IMR-90 (cell line): ENCODE data around the gene ARHGEF17. TPM values are rescaled to one million over a fixed set of nuclear protein-coding genes. Genes with fewer than 3 reads are reported as not detected.
A peak's percentile ranks its signal among the peaks of the same experiment; 100 is the strongest.

Source experiments
- ATAC-seq: fragments of 200-7000 bp; cut with Tn5 transposase; 2 replicates; pipeline ENCODE4 v1.9.1; 2020; ENCODE audit warnings: low read depth, mild to moderate bottlenecking, moderate library complexity
- BruUV-seq: library from RNA; stranded (reverse); fragments of 400-500 nt; replicated peaks from 2 replicates; lab custom pipeline; 2021; lab: Mats Ljungman, UMichigan
- CTCF ChIA-PET: fragments of 300-600 bp; formaldehyde crosslinking; extraction: SDS; loops from one replicate; lab custom pipeline; 2021; ENCODE audit warnings: antibody characterized with exemption; lab: Yijun Ruan, JAX
- POLR2A ChIA-PET: fragments of 300-600 bp; sonication (Branson Sonifier 250); formaldehyde crosslinking; loops from one replicate; lab custom pipeline; 2022; ENCODE audit warnings: antibody characterized with exemption; ENCODE audit not compliant: unreplicated experiment; lab: Charles Lee
- DNase-seq: peaks from one replicate; pipeline ENCODE4 v3.0.0; 2013
- H2AFZ ChIP-seq: replicated peaks from 2 replicates; pipeline ENCODE3; 2013; ENCODE audit warnings: low read length, mild to moderate bottlenecking; ENCODE audit not compliant: poor library complexity
- H2AK5ac ChIP-seq: 2 replicates; pipeline ENCODE4 v1.6.1; 2013; ENCODE audit warnings: low read depth, low read length, inconsistent platforms
- H2AK9ac ChIP-seq: replicated peaks from 2 replicates; pipeline ENCODE3; 2013; ENCODE audit warnings: mild to moderate bottlenecking, low read depth, low read length, moderate library complexity; ENCODE audit not compliant: poor library complexity
- H2BK120ac ChIP-seq: 2 replicates; pipeline ENCODE4 v1.6.1; 2013; ENCODE audit warnings: low read depth, low read length, inconsistent platforms
- H2BK15ac ChIP-seq: 3 replicates; pipeline ENCODE4 v1.6.1; 2013; ENCODE audit warnings: low read depth, low read length, inconsistent platforms
- H2BK20ac ChIP-seq: 2 replicates; pipeline ENCODE4 v1.6.1; 2013; ENCODE audit warnings: low read depth, mild to moderate bottlenecking, inconsistent platforms, low read length, moderate library complexity
- H2BK5ac ChIP-seq: 2 replicates; pipeline ENCODE4 v1.6.1; 2013; ENCODE audit warnings: mild to moderate bottlenecking, low read depth, low read length, inconsistent platforms; ENCODE audit not compliant: poor library complexity, severe bottlenecking
- H3K14ac ChIP-seq: replicated peaks from 2 replicates; pipeline ENCODE4 v1.6.1; 2013; ENCODE audit warnings: low read depth, low read length, inconsistent platforms
- H3K18ac ChIP-seq: 2 replicates; pipeline ENCODE4 v1.6.1; 2013; ENCODE audit warnings: low read depth, low read length, control low read depth
- H3K23ac ChIP-seq: 2 replicates; pipeline ENCODE4 v1.6.1; 2013; ENCODE audit warnings: low read depth, low read length, inconsistent platforms
- H3K27ac ChIP-seq: 2 replicates; pipeline ENCODE4 v1.5.1; 2013; ENCODE audit warnings: mild to moderate bottlenecking, control low read depth, low read length; ENCODE audit not compliant: insufficient read depth
- H3K27me3 ChIP-seq: 2 replicates; pipeline ENCODE4 v1.6.1; 2013; ENCODE audit warnings: low read length; ENCODE audit not compliant: control insufficient read depth, insufficient read depth
- H3K36me3 ChIP-seq: 2 replicates; pipeline ENCODE4 v1.6.1; 2013; ENCODE audit warnings: low read length, mixed read lengths; ENCODE audit not compliant: control insufficient read depth, insufficient read depth
- H3K4ac ChIP-seq: 2 replicates; pipeline ENCODE4 v1.6.1; 2013; ENCODE audit warnings: low read depth, low read length, inconsistent platforms
- H3K4me1 ChIP-seq: 2 replicates; pipeline ENCODE4 v1.6.1; 2013; ENCODE audit warnings: low read length, mixed read lengths; ENCODE audit not compliant: control insufficient read depth, insufficient read depth
- H3K4me2 ChIP-seq: 2 replicates; pipeline ENCODE4 v1.6.1; 2013; ENCODE audit warnings: low read depth, mild to moderate bottlenecking, control low read depth, low read length, moderate library complexity
- H3K4me3 ChIP-seq: 2 replicates; pipeline ENCODE4 v1.5.1; 2013; ENCODE audit warnings: low read depth, mild to moderate bottlenecking, control low read depth, low read length, moderate library complexity; ENCODE audit not compliant: insufficient read depth
- H3K56ac ChIP-seq: 2 replicates; pipeline ENCODE4 v1.6.1; 2013; ENCODE audit warnings: low read length, inconsistent platforms; ENCODE audit not compliant: insufficient read depth; ENCODE audit errors: extremely low read depth
- H3K79me1 ChIP-seq, 2 experiments: 2 replicates each; pipeline ENCODE4 v1.6.1; 2013; ENCODE audit warnings: low read length in 2 of 2, inconsistent platforms in 1 of 2, low read depth in 1 of 2
- H3K9ac ChIP-seq: 2 replicates; pipeline ENCODE4 v1.6.1; 2013; ENCODE audit warnings: low read depth, low read length, control low read depth
- H3K9me1 ChIP-seq: 2 replicates; pipeline ENCODE4 v1.6.1; 2013; ENCODE audit warnings: low read length, inconsistent platforms; ENCODE audit not compliant: insufficient read depth
- H3K9me3 ChIP-seq: 2 replicates; pipeline ENCODE4 v1.6.1; 2013; ENCODE audit warnings: low read length; ENCODE audit not compliant: control insufficient read depth, insufficient read depth
- H4K20me1 ChIP-seq: 2 replicates; pipeline ENCODE4 v1.6.1; 2013; ENCODE audit warnings: low read length, inconsistent platforms; ENCODE audit not compliant: insufficient read depth
- H4K5ac ChIP-seq: 2 replicates; pipeline ENCODE4 v1.6.1; 2013; ENCODE audit warnings: mild to moderate bottlenecking, low read depth, low read length, control low read depth
- H4K8ac ChIP-seq, 2 experiments: 2 replicates each; pipeline ENCODE4 v1.6.1; 2013; ENCODE audit warnings: low read depth in 2 of 2, low read length in 2 of 2, control low read depth in 1 of 2, inconsistent platforms in 1 of 2
- H4K91ac ChIP-seq: 2 replicates; pipeline ENCODE4 v1.6.1; 2013; ENCODE audit warnings: low read depth, low read length, inconsistent platforms; ENCODE audit not compliant: insufficient read depth
- BHLHE40 ChIP-seq: fragments of 150-350 bp; IDR thresholded peaks from 2 replicates; pipeline ENCODE4 v1.6.1; 2016; ENCODE audit warnings: mild to moderate bottlenecking, low read depth, low read length
- CEBPB ChIP-seq: IDR thresholded peaks from 2 replicates; pipeline ENCODE4 v1.6.1; 2012; ENCODE audit warnings: low read depth, low read length, improper control_type of control experiment
- CHD1 ChIP-seq: IDR thresholded peaks from 2 replicates; pipeline ENCODE4 v1.6.1; 2012; ENCODE audit warnings: low read depth, low read length, improper control_type of control experiment
- CTCF ChIP-seq: conservative IDR thresholded peaks from 2 replicates; pipeline ENCODE4 v1.5.1; 2012; ENCODE audit warnings: mild to moderate bottlenecking, low read depth, low read length, improper control_type of control experiment
- ELK1 ChIP-seq: fragments of 150-350 bp; IDR thresholded peaks from 2 replicates; pipeline ENCODE4 v1.6.1; 2016; ENCODE audit warnings: low read depth, mild to moderate bottlenecking, low read length, moderate library complexity, borderline replicate concordance
- FOS ChIP-seq: fragments of 150-350 bp; IDR thresholded peaks from 2 replicates; pipeline ENCODE4 v1.6.1; 2016; ENCODE audit warnings: low read depth, low read length
- MAFK ChIP-seq: IDR thresholded peaks from 2 replicates; pipeline ENCODE4 v1.6.1; 2012; ENCODE audit warnings: low read depth, low read length, improper control_type of control experiment
- MAZ ChIP-seq: IDR thresholded peaks from 2 replicates; pipeline ENCODE4 v1.6.1; 2012; ENCODE audit warnings: low read depth, mild to moderate bottlenecking, low read length, improper control_type of control experiment, moderate library complexity, borderline replicate concordance
- MXI1 ChIP-seq: IDR thresholded peaks from 2 replicates; pipeline ENCODE4 v1.6.1; 2012; ENCODE audit warnings: low read depth, mild to moderate bottlenecking, low read length, moderate library complexity, borderline replicate concordance
- NFE2L2 ChIP-seq: fragments of 150-350 bp; IDR thresholded peaks from 2 replicates; pipeline ENCODE4 v1.6.1; 2016; ENCODE audit warnings: low read depth, mild to moderate bottlenecking, low read length
- POLR2A ChIP-seq: IDR thresholded peaks from 2 replicates; pipeline ENCODE4 v1.6.1; 2012; ENCODE audit warnings: mild to moderate bottlenecking, low read depth, low read length
- RAD21 ChIP-seq: IDR thresholded peaks from 2 replicates; pipeline ENCODE4 v1.6.1; 2012; ENCODE audit warnings: low read length, improper control_type of control experiment
- RCOR1 ChIP-seq: IDR thresholded peaks from 2 replicates; pipeline ENCODE4 v1.6.1; 2012; ENCODE audit warnings: mild to moderate bottlenecking, low read length, improper control_type of control experiment; ENCODE audit not compliant: insufficient replicate concordance
- RFX5 ChIP-seq: IDR thresholded peaks from 2 replicates; pipeline ENCODE4 v1.8.0; 2012; ENCODE audit warnings: low read depth, mild to moderate bottlenecking, low read length, moderate library complexity
- SMC3 ChIP-seq: fragments of 150-350 bp; IDR thresholded peaks from 2 replicates; pipeline ENCODE4 v1.6.1; 2016; ENCODE audit warnings: low read depth, mild to moderate bottlenecking, antibody characterized with exemption, low read length, moderate library complexity
- WGBS, 2 experiments: methylation state at CpG; one replicate each; pipeline versions ENCODE4 v1.1.5 to v1.1.7; 2013; ENCODE audit warnings: missing lambda C conversion rate in 2 of 2; ENCODE audit not compliant: insufficient read length in 1 of 2; ENCODE audit errors: extremely low coverage in 2 of 2; 5-methylcytosine and 5-hydroxymethylcytosine counted together
- dilution Hi-C: fragments of 300-500 bp; cut with HindIII; formaldehyde crosslinking; loops from one replicate; pipeline ENCODE4 v1.14.3; 2018; ENCODE audit warnings: low sequenced_read_pairs; ENCODE audit not compliant: unreplicated experiment
- in situ Hi-C: fragments of 300-500 bp; cut with MboI; formaldehyde crosslinking; loops from 3 replicates; pipeline ENCODE4 v1.14.3; 2019; ENCODE audit warnings: low sequenced_read_pairs, inconsistent platforms, mixed read lengths
- intact Hi-C: fragments of 100-400 bp; cut with micrococcal nuclease; formaldehyde crosslinking; loops from 2 replicates; pipeline ENCODE4 v1.10.0; 2022
- polyA plus RNA-seq, 3 experiments: library from polyadenylated mRNA; depleted of rRNA; stranded (reverse); fragments of >200 nt; gene quantifications; 2 replicates each; pipeline ENCODE4 v1.2.3, GENCODE V29; 2012; ENCODE audit warnings: low replicate concordance in 1 of 3
- total RNA-seq: library from RNA; depleted of rRNA; stranded (reverse); fragments of >200 nt; gene quantifications from 2 replicates; pipeline ENCODE4 v1.2.3, GENCODE V29; 2012
- TF ChIP-seq, protein P1 (sequence below): fragments of 150-350 bp; IDR thresholded peaks from 2 replicates; pipeline ENCODE4 v1.6.1; 2017; ENCODE audit warnings: mild to moderate bottlenecking, antibody characterized with exemption, low read length, low read depth

Gene ARHGEF17
- total and polyA plus RNA-seq, 2 of the 4 experiments (the other 2 are of a cell fraction), result 21.7 to 97.7 TPM

GRCh38 chr11:73293356-73293936, 14.6 kb upstream of the ARHGEF17 start:
- peak overlapping the region; percentile 16; the same call in 1 of the 2 replicates for H3K4ac ChIP-seq
- in situ Hi-C loops (no loop called here), intact Hi-C loops (no loop called here), dilution Hi-C loops (no loop called here)
- H3K9me1 ChIP-seq, result peaks cover 18% of the 10 kb centered on the region
- no peak overlapping the region for H3K18ac ChIP-seq
- no peaks in the 10 kb centered on the region for H3K36me3 ChIP-seq
- peak overlapping the region; percentile 12; the same call in 1 of the 2 replicates for H4K91ac ChIP-seq
- no peaks in the 10 kb centered on the region for H3K27me3 ChIP-seq
- H2AK9ac ChIP-seq, result peak overlapping the region; percentile 21
- H4K20me1 ChIP-seq, result no peaks in the 10 kb centered on the region
- no peak overlapping the region for H2BK5ac ChIP-seq
- ChIA-PET CTCF (interaction anchor here (1.3 kb wide), 1 partner anchor 42 kb away, joined by 6 read pairs; no protein-coding TSS in a partner anchor), POLR2A (no interaction called here)
- H2BK120ac ChIP-seq, result no peak overlapping the region
- H3K4me2 ChIP-seq, result no peak overlapping the region
- no peak overlapping the region for H2BK15ac ChIP-seq
- no peak overlapping the region for H3K23ac ChIP-seq
- ATAC-seq, result no peak
- H3K4me3 ChIP-seq, result no peak overlapping the region
- H3K79me1 ChIP-seq, result no peaks in the 10 kb centered on the region
- H3K9ac ChIP-seq, result no peak overlapping the region
- no TSS peak for BruUV-seq
- DNase-seq, result no peak
- TF ChIP-seq CTCF (no peak), MXI1 (no peak), CEBPB (no peak), NFE2L2 (no peak), SMC3 (no peak), RCOR1 (no peak), ELK1 (no peak), RFX5 (no peak), MAZ (no peak), MAFK (no peak), RAD21 (no peak), CHD1 (no peak), FOS (no peak), POLR2A (no peak), BHLHE40 (no peak)
- TF ChIP-seq, protein P1, sequence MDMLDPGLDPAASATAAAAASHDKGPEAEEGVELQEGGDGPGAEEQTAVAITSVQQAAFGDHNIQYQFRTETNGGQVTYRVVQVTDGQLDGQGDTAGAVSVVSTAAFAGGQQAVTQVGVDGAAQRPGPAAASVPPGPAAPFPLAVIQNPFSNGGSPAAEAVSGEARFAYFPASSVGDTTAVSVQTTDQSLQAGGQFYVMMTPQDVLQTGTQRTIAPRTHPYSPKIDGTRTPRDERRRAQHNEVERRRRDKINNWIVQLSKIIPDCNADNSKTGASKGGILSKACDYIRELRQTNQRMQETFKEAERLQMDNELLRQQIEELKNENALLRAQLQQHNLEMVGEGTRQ, result no peak
- no peak overlapping the region for H3K14ac ChIP-seq
- H2BK20ac ChIP-seq, result no peak overlapping the region
- H3K27ac ChIP-seq, result no peak overlapping the region
- peaks cover 10% of the 10 kb centered on the region for H3K4me1 ChIP-seq
- no CpG with 5 or more reads among the region's 4 CpGs for WGBS, 2 experiments
- H4K8ac ChIP-seq, result no peak overlapping the region
- H2AFZ ChIP-seq, result no peak overlapping the region
- no peak overlapping the region for H3K56ac ChIP-seq
- H2AK5ac ChIP-seq, result peak overlapping the region; percentile 84; the same call in 1 of the 2 replicates
- H4K5ac ChIP-seq, result no peak overlapping the region
- no peaks in the 10 kb centered on the region for H3K9me3 ChIP-seq
